Measurements from ENCODE around the gene DRD3.

Gene DRD3

DNA sequence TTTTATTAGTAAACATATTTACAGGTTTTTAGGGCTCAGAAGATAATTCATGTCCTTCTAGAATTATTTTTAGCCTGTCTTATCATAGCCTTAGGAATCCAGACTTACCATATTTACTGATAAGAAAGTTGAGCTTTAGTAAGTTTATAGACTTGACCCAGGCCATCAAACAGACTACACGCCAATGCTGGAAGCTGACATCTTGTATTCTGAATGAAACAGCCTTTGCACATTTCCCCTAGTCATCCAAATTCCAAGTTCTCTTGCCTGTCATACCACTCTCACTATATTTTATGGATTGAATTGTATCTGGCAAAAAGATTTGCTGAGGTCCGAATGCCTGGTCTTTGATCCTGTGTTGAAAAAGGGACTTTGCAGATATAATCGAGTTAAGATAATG lies 58.6 kb downstream of the DRD3 start:
- DNase-seq (ENCODE audit: low spot score), result no peak

DNA sequence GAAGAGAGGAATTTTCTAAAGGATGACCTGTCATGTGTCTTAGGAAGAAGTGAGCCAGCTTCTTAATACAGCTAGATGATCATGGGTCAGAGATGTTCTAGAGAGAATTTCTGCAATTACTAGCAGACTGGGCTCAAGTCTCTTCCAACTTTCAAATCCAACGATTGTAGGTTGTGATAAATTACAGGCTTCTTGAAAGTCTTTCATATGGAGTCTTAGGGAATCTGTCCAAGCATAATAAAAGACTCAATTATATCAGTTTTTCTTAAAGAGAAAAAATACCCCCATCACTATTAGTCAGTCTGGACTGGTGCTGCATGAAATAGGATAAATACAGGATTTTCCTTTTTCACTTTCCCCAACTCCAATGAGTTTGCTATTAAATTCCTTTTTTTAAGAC lies 59.1 kb downstream of the DRD3 start:
- no peak for DNase-seq (ENCODE audit: low spot score)

DNA sequence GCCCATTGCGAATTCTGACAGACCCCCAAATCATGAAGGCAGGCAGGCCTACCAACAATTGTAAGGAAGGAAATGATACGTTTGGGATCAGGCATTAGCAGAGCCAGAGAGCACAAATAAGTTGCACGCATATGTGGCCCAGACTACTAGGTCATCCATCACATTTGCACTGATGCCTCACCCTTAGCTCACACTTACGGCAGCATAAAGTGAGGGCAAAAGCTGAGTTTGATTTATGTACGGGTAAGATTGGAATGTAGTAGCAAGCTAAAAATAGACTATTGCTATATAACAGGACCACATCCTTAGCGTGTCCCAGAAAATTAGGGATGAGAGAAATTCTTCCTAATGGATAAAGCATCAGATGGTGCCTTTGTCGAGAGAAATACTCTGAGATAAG lies 63.7 kb downstream of the DRD3 start:
- DNase-seq (ENCODE audit: low spot score), result no peak

DNA sequence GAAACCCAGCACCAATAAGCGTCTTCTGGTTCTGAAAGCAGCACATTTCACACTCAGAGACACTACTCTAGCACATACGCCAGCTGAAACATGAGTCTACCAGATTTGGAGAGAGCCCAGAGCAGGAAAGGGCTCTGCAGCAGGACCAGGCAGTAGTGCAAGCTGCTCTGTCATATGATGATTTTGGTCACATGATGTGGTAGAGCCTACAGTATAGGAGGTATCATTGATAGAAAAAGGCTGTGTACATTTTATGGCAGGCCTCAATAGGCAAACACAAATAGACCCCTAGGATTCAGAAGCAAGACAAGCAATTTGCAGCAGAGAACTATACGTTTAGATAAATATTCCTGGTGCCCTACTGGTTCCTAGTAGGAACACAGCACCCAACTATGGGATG lies 64.1 kb downstream of the DRD3 start:
- no peak for DNase-seq (ENCODE audit: low spot score)

DNA sequence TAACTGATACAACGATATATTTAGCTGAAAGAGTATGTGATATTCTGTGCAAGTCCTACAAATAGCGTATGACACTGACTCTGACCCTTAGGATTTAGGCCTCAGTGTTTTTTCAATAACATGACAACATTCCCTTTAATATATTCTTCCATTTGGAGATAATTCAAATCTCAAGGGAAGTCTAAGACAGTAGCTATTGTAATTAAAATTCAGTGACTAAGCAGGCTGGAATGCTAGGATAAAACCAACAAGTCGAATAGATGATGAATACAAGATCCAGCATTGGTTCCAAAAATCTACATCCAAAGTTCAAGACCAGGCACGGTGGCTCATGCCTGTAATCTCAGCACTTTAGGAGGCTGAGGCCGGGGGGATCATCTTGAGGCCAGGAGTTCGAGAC lies 66.2 kb downstream of the DRD3 start:
- no peak for DNase-seq (ENCODE audit: low spot score)

DNA sequence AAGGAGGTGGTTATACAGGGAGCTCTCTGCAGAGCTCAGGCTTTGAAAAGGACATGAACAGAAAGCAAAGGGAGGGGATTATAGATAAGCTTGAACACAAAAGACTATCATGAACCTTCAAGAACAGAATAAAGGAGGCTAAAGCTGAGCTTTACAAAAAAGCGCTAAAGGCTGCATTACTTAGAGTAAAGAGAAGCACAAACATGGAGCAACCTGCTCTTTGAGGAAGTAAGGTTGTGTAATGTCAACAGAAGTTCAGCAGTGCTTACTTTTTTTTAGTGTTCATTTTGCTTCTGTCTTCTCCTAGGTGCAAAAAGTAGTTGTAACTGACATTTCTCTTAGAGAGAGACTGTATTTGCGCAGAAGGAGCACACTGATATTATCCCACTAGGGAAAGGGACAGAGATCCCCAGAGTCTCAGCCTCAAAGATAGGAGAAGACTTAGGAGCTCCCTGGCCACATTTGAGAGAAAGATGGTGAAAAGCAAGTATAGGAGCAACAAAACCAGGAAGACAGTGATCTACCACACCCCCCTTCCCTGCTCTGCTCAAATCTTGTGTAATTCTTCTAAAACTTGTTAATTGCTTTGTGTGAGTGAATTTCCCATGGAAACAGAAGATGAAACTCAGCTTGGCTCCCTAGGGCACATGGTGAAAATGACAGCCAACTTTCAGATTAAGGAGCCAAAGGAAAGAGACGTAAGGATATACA lies 67.6 kb downstream of the DRD3 start:
- no peak for DNase-seq (ENCODE audit: low spot score)

DNA sequence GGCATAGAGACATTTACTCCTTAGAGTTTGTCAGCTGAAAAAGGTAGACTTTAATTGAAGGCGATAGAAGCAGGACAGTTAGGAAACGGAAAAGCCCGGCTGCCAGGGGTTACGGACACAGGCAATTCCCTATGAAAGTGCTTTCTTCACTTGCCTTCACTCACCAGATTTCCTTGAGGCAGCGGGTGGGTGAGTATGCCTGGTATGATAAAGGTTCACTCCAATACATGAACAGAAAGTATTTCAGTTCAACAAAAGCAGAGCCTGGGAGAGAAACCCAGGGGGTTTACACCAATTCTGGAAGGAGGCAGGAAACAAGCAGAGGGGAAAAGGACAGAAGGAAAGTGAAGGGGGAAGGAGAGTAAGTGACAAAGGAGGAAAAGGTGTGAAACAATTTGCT lies 68.4 kb downstream of the DRD3 start:
- no peak for DNase-seq (ENCODE audit: low spot score)

DNA sequence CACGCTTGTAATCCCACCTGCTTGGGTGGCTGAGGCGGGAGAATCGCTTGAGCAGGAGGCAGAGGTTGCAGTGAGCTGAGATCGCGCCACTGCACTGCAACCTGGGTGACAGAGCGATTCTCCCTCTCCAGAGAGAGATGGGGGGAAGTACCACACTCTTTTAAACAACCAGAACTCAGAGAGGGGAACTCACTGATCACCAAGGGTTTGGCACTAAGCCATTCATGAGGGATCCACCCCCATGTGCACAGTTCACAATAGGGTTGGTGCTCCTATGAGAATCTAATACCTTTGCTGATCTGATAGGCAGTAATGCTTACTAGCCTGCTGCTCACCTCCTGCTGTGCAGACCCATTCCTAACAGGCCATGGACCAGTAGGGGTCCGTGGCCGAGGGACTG lies 70.7 kb downstream of the DRD3 start:
- no peak for DNase-seq (ENCODE audit: low spot score)

DNA sequence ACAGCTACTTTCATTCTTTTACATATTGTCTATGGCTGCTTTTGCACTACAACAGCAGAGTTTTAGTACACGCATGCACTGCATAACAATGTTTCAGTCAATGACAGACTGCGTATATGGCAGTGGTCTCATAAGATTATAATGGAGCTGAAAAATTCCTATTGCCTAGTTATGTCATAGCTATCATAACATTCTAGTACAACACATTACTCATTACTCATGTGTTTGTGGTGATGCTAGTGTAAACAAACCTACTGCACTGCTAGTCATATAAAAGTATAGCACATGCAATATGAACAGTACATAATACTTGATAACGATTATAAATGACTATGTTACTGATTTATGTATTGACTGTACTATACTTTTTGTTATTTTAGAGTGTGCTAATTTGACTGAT lies 74.4 kb downstream of the DRD3 start:
- DNase-seq (ENCODE audit: low spot score), result no peak

DNA sequence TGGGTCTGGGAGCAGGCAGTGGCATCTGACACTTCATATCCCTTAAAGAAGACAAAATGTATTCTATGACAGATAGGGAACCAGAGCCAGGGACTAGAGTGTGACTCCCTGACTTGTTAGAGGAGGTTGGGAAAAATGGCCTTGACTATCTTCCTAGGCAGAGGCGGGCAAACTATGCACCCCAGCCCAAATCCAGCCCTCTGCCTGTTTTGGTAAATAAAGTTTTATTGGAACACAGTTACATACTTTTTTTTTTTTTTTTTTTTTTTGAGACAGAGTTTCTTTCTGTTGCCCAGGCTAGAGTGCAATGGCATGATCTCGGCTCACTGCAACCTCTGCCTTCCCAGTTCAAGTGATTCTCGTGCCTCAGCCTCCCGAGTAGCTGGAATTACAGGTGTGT lies 75.0 kb downstream of the DRD3 start:
- DNase-seq (ENCODE audit: low spot score), result no peak

DNA sequence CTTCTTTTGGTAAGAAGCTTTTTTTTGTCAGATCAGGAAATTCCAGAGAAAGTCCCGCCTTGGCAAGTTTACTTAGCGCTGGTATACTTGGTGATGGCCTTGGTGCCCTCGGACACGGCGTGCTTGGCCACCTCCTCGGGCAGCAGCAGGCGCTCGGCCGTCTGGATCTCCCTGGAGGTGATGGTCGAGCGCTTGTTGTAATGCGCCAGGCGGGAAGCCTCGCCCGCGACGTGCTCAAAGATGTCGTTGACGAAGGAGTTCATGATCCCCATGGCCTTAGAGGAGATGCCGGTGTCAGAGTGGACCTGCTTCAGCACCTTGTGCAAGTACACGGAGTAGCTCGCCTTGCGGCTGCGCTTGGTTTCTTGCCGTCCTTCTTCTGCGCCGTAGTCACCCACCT lies 75.7 kb downstream of the DRD3 start:
- no peak for DNase-seq (ENCODE audit: low spot score)

DNA sequence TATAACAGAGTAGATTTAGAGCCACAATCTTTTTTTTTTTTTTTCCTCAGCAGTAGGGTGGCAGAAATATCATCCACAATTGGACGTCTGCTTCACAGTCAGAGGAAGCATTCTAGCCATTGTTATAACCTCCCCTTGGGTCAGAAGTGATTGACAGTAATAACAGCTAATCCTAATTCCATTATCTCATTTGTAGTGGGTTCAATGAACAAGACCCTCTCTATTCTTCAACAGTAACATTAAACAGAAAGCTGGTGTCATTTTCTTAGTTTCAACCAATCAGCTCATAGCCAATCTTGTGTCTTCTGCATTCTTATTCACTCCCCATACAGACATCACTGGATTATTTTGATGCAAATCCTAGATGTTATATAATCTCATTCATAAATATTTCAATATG lies 77.8 kb downstream of the DRD3 start:
- DNase-seq (ENCODE audit: low spot score), result no peak

DNA sequence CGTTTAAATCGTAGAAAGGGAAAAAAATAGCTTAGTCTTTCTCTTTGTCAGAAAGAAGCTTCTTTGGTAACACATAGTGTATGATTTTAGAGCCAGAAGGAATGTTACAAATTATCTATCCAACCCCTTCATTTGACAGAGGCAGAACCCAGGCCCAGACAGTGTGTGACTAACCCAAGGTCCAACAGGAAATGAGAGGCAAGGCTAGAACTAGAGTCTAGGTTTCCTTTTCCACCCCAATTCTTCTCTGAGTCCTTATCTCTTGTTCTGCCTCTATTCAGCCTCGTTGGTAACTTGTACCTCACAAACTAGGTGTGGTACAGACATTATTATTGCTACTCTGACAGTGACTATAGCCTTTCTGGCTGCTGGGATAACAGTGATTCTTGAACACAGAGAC lies 83.1 kb downstream of the DRD3 start:
- no peak for DNase-seq (ENCODE audit: low spot score)

DNA sequence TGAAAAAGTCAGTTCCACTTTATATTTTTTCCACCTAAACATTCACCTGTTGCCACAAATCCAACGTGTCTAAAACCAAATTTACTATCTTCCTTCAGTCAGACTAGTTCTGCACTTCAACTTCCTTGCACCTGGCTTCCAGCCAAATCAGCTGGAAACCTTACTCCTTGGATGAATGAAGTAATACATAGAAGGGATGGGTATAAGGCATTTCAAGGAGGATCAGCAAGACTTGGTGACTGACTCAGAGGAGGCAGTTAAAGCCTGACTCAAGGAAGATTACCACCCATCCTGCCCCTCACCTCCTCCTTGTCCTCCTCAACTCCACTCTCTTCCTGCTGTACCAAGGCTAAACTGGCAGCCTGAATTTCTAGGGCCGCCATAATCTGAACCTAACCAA lies 85.3 kb downstream of the DRD3 start:
- DNase-seq (ENCODE audit: low spot score), result no peak

DNA sequence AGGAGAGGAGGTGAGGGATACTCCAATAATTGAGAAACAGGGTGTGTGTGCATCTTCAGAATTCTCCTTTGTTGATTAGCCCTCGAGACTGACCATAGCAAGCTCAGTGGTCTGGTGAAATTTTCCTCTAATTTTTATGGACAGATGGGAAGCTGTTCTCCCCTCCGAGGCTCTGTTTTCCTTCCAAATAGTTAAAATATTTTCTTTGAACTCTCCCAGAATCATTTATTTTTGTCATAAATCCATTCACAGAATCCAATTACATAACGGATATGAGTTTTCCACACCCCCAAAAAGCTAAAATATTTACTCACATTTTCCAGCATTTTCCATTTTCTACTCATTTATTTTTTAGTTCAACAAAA lies 85.9 kb downstream of the DRD3 start:
- no peak for DNase-seq (ENCODE audit: low spot score)

DNA sequence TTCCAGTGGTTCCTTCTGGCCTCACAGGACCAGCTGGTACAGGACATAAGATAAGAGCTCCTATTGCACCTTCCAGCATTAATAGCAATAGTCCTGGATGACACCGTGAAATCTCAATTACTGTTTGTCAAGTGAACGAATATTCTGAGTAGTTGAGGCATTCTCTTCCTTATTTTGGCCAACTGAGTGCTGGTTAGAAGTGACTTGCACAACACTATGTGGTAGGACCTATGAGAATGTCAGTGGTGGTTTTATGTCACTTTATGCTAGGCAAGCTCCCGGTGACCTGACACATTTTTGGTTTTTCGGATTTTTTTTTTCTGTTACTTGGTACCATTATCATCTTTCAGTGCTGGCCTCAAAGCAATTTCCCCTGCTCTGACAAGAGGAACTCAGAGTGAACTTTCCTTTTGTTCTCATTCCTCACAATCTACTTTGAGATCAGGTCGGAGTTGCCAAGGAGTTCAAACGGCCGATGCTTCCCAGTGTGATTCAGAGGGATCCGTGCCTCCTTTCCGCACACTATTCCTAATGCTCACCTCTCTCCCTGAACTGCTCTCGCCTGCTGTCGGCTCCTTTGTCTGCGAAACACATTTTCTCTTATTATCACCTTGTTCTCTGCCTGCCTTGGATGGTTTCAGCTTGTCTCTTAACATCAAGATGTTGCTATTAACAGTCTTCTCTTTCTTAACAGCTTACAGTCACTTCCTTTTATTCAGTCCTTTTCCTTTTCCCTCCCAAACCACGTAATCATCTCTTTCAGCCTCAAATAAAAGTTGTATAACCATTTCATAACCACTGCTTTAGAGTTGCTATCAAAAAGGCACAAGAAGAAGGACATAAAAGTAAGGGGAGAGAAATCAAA lies 86.5 kb downstream of the DRD3 start:
- no peak for DNase-seq (ENCODE audit: low spot score)

DNA sequence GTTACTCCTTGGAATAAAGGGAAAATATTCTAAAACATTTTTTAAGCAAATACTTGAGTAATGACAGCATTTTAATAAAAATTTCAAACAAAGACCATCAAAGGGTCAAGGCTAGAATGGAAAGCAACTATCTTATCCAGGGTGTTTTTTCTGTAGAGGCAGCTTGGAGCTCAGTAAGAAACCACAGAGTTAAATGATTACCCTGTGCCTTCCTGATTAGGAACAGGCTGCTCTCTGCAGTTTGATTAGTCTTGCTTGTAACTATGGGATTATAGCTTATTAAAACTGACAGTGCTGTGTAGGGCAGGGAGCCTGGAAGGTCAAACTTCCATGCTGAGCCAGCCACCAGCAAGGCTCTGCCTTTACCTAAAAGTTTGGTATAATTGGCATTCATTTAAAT lies 89.2 kb downstream of the DRD3 start:
- no peak for DNase-seq (ENCODE audit: low spot score)

DNA sequence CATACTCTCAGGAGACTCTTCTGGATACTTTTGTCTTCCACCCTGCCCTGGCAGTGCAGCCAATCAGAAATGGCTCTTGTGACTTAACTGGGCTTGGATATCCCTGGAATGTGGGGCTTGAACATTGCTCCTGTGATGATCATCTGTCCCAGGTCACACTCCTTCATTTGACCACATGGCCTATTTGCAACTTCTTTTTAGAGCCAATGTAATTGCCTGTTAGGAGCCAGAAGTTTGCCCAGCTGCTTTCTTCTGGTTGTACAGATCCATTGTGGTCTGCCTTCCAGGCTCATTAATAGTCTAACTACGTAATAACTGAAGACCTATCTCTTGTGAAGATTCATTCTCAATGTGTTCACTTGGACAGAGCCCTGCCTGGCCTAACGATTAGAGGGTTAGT lies 92.5 kb downstream of the DRD3 start:
- no peak for DNase-seq (ENCODE audit: low spot score)

DNA sequence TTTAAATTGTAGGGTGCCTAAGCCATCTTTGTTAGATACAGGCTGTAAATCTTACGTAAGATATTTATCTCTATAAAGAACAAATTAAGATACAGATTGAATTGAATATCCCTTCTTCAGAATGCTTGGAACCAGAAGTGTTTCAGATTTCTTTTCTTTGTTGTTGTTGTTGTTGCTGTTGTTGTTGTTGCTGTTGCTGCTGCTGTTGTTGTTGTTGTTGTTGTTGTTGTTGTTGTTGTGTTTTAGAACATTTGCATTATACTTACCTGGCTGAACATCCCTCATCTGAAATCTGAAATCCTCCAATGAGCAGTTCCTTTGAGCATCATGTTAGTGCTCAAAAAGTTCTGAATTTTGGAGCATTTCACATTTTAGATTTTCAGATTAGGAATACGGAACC lies 95.7 kb downstream of the DRD3 start:
- DNase-seq (ENCODE audit: low spot score), result no peak

DNA sequence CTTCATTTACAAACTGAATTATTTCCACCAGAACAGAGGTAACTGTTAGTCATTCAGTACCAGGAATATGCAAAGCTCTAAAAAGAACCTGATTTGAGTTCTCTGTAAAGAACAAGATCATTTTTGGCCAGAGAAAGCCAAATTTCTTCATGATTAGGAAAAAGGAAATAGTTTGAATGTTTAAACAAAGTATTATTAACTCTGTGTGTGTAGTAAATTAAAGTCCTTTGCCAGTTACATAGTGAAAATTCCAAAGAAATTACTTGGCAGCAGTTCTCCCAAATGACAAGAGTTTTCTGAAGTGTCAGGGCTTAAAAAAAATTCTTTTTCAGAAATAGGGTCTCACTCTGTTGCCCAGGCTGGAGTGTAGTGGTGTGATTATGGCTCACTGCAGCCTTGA lies 97.8 kb downstream of the DRD3 start:
- no peak for DNase-seq (ENCODE audit: low spot score)

DNA sequence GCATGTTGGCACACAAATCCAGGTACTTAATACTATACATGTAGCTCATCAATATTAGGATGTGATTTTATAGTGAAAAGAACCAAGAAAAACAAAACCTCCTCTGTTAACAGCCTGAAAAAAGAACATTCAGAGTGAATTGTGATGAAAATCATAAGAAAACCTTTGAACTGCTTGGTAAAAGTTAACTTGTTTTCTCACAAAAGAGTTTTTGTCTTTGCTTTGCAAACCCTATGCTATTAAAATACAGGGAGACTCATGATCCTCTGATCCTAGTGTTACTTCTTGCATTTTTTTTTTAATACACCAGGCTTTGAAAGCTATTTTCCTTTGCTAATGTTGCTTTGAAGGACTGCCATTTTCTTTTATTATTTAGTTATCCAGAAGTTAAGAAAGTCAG lies 98.7 kb downstream of the DRD3 start:
- DNase-seq (ENCODE audit: low spot score), result no peak

DNA sequence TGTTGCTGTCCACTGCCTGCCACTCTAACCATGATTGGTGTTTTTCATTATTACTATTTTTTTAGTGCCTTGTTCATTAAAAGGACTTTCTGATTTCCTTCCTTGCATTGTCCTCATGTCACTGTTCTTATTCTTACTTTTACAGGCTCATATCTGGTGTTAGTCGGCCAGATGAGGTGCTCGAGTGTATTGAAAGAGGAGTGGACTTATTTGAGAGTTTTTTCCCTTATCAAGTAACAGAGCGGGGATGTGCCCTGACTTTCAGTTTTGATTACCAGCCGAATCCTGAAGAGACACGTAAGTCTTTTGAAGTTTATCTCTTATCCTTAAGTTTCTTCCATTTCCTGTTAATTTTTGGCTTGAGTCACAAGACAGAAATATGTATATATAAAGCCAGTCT lies 99.1 kb downstream of the DRD3 start:
- DNase-seq (ENCODE audit: low spot score), result no peak

DNA sequence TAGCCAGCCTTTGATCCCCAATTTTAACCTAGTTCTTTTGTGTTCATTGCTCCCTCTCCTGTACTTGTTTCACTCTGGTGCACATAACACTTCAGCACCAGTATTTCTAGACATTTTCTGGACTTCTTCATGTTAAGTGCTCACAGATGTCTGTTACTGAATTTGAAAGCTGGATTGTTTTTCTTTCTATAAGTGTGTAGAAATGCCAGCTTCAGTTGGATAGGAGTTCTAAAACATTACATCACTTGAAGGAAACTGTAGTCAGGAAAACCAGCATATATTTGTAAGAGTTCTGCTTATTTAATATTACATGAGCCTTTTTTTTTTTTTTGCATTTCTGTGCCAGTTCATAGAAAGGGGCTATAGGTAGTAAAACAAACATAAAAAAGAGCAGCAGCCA lies 100.7 kb downstream of the DRD3 start:
- DNase-seq (ENCODE audit: low spot score), result no peak
